Measurements from ENCODE around the gene ANKRD30A.
"Not testable (repeated sequence)": the region's sequence is repeated elsewhere in the genome, so short reads cannot be mapped to it uniquely, and the experiment has no call there.

Gene ANKRD30A

GRCh38 chr10:37125191-37125732 lies at the start of gene ANKRD30A:
ANKRD30A (plus strand) TSS chr10:37125598; CDS start chr10:37125788, 190 bp downstream.
- no peak for DNase-seq (ENCODE audit: low read depth)

GRCh38 chr10:37076083-37076482 lies 49.3 kb upstream of the ANKRD30A start:
- DNase-seq (ENCODE audit: low read depth), result not testable (repeated sequence)

- DNase-seq (ENCODE audit: low read depth), result no peak
Measured at GRCh38 chr10:37095792-37096573, 29.4 kb upstream of the ANKRD30A start.

- peak; percentile 5 for DNase-seq (ENCODE audit: low read depth)
Measured at GRCh38 chr10:37101261-37101660, 24.1 kb upstream of the ANKRD30A start.

GRCh38 chr10:37109000-37109399 lies 16.4 kb upstream of the ANKRD30A start:
- no peak for DNase-seq (ENCODE audit: low read depth)

- no peak for DNase-seq (ENCODE audit: low read depth)
Measured at GRCh38 chr10:37124532-37124931, 866 bp upstream of the ANKRD30A start.

- no peak for DNase-seq (ENCODE audit: low read depth)
Measured at GRCh38 chr10:37125921-37126320, 523 bp downstream of the ANKRD30A start.

GRCh38 chr10:37146443-37146842 lies 21.0 kb downstream of the ANKRD30A start:
- DNase-seq (ENCODE audit: low read depth), result no peak

- DNase-seq (ENCODE audit: low read depth), result not testable (repeated sequence)
Measured at GRCh38 chr10:37162430-37162829, 37.0 kb downstream of the ANKRD30A start.

- DNase-seq (ENCODE audit: low read depth), result not testable (repeated sequence)
Measured at GRCh38 chr10:37171945-37172344, 46.5 kb downstream of the ANKRD30A start.

GRCh38 chr10:37178296-37178695 lies 52.9 kb downstream of the ANKRD30A start:
- DNase-seq (ENCODE audit: low read depth), result not testable (repeated sequence)

- DNase-seq (ENCODE audit: low read depth), result not testable (repeated sequence)
Measured at GRCh38 chr10:37182719-37183118, 57.3 kb downstream of the ANKRD30A start.

GRCh38 chr10:37206132-37206531 lies 80.7 kb downstream of the ANKRD30A start:
- DNase-seq (ENCODE audit: low read depth), result no peak

- no peak for DNase-seq (ENCODE audit: low read depth)
Measured at GRCh38 chr10:37220866-37221265, 95.5 kb downstream of the ANKRD30A start.

GRCh38 chr10:37222046-37222445 lies 96.6 kb downstream of the ANKRD30A start:
- no peak for DNase-seq (ENCODE audit: low read depth)

- DNase-seq (ENCODE audit: low read depth), result no peak
Measured at GRCh38 chr10:37225163-37225562, 99.8 kb downstream of the ANKRD30A start.

GRCh38 chr10:37226524-37226923 lies 101.1 kb downstream of the ANKRD30A start:
- no peak for DNase-seq (ENCODE audit: low read depth)

GRCh38 chr10:37234692-37235091 lies 109.3 kb downstream of the ANKRD30A start:
- no peak for DNase-seq (ENCODE audit: low read depth)

GRCh38 chr10:37236093-37236492 lies 110.7 kb downstream of the ANKRD30A start:
- DNase-seq (ENCODE audit: low read depth), result no peak

- no peak for DNase-seq (ENCODE audit: low read depth)
Measured at GRCh38 chr10:37240223-37240622, 114.8 kb downstream of the ANKRD30A start.

- no peak for DNase-seq (ENCODE audit: low read depth)
Measured at GRCh38 chr10:37246637-37247036, 121.2 kb downstream of the ANKRD30A start.

- DNase-seq (ENCODE audit: low read depth), result not testable (repeated sequence)
Measured at GRCh38 chr10:37255837-37256236, 130.4 kb downstream of the ANKRD30A start.

GRCh38 chr10:37263304-37263703 lies 137.9 kb downstream of the ANKRD30A start:
- DNase-seq (ENCODE audit: low read depth), result no peak

- no peak for DNase-seq (ENCODE audit: low read depth)
Measured at GRCh38 chr10:37268266-37268665, 142.9 kb downstream of the ANKRD30A start.

All from stromal cell of bone marrow (primary cell).